Upper lobe of left lung (tissue), 6 donors: Measurements from ENCODE around the gene TRIOBP. TPM values are rescaled to one million over a fixed set of nuclear protein-coding genes. Genes with fewer than 3 reads are reported as not detected.

Experiments used
- ATAC-seq, 2 donors: fragments of 200-7000 bp; cut with Tn5 transposase; one replicate each; pipeline ENCODE4 v1.9.1; 2022; ENCODE audit warnings: mild to moderate bottlenecking in 2 of 2, moderate library complexity in 2 of 2; ENCODE audit not compliant: low FRiP score in 2 of 2
- DNase-seq, 2 donors: peaks; one replicate each; pipeline ENCODE4 v3.0.0-alpha.2; 2019 to 2020
- H3K27ac ChIP-seq, 4 donors: fragments of 200-600 bp; sonication (generic); one replicate each; pipeline ENCODE4 v1.5.1; 2016 to 2019
- H3K27me3 ChIP-seq, 4 donors: fragments of 200-600 bp; sonication (generic); one replicate each; pipeline ENCODE4 v1.5.1; 2017 to 2019
- H3K36me3 ChIP-seq, 4 donors: fragments of 200-600 bp; sonication (generic); one replicate each; pipeline ENCODE4 v1.5.1; 2016 to 2019
- H3K4me1 ChIP-seq, 4 donors: fragments of 200-600 bp; sonication (generic); one replicate each; pipeline ENCODE4 v1.5.1; 2018 to 2019
- H3K4me3 ChIP-seq, 4 donors: fragments of 200-600 bp; sonication (generic); one replicate each; pipeline ENCODE4 v1.5.1; 2017 to 2019; ENCODE audit warnings: mild to moderate bottlenecking in 2 of 4, moderate library complexity in 1 of 4
- H3K9me3 ChIP-seq, 4 donors: fragments of 200-600 bp; sonication (generic); one replicate each; pipeline ENCODE4 v1.5.1; 2018 to 2019
- CTCF ChIP-seq, 6 experiments: fragments of 450-650 bp in 4 of 6; fragments of 200-600 bp in 2 of 6; sonication (generic) in 2 of 6; IDR thresholded peaks; one replicate each; pipeline ENCODE4 v1.5.1; 2016 to 2019; ENCODE audit warnings: antibody characterized with exemption in 6 of 6
- EP300 ChIP-seq, 4 donors: sonication (generic); formaldehyde crosslinking; IDR thresholded peaks; one replicate each; pipeline ENCODE4 v1.5.1; 2017; ENCODE audit warnings: antibody characterized with exemption in 4 of 4, control low read depth in 2 of 4
- POLR2A ChIP-seq, 4 donors: fragments of 450-650 bp; IDR thresholded peaks; one replicate each; pipeline ENCODE4 v1.5.1; 2016 to 2017; ENCODE audit warnings: antibody characterized with exemption in 4 of 4, mild to moderate bottlenecking in 2 of 4
- POLR2AphosphoS5 ChIP-seq, 2 donors: sonication (generic); formaldehyde crosslinking; IDR thresholded peaks; one replicate each; pipeline ENCODE4 v1.5.1; 2017; ENCODE audit warnings: antibody characterized with exemption in 2 of 2
- WGBS, 2 donors: methylation state at CpG; one replicate each; pipeline ENCODE4 v1.1.5; 2017 to 2018; 5-methylcytosine and 5-hydroxymethylcytosine counted together
- total RNA-seq, 6 donors: library from RNA; depleted of rRNA in 4 of 6; stranded (reverse); fragments of >200 nt in 4 of 6; gene quantifications; one replicate each; pipeline versions ENCODE4 v1.1.0 to v1.2.1, GENCODE V29; 2016 to 2021
- donor health status: DM: no; HTN: no; CAD: no; lungs with moderate emphysema.
- donor health status: DM: no; HTN: yes; CAD: no; lungs with severe emphysema.

Gene TRIOBP
- total RNA-seq, 6 donors from 2014 or later = 76.5 to 151 (median 113) TPM

GRCh38 chr22:37746366-37747079 lies 49.7 kb downstream of the TRIOBP start:
- H3K4me1 ChIP-seq = peaks cover 59 to 73% (median 62%) of the 10 kb centered on the region in 4 donors
- peak overlapping the region; percentile 95 to 100 (median 99) for H3K27ac ChIP-seq
- TF ChIP-seq POLR2A (IDR thresholded peaks at IDR 0.05) (no peak), CTCF (IDR thresholded peaks at IDR 0.05) (no peak), EP300 (IDR thresholded peaks at IDR 0.05) (no peak), POLR2AphosphoS5 (IDR thresholded peaks at IDR 0.05) (no peak)
- peak overlapping the region; percentile 95 to 98 (median 96) for H3K4me3 ChIP-seq
- no peaks in the 10 kb centered on the region for H3K9me3 ChIP-seq
- H3K36me3 ChIP-seq = no peaks in the 10 kb centered on the region
- DNase-seq (peak; percentile 48 to 85), ATAC-seq (peak in 1 of 2 donors; percentile 37)
- 0 to 1% methylated on average over 11 to 49 of the region's 64 CpGs for WGBS, 2 donors
- no peaks in the 10 kb centered on the region for H3K27me3 ChIP-seq

- peak overlapping the region; percentile 95 to 98 (median 96) for H3K4me3 ChIP-seq
- DNase-seq (peak; percentile 54 to 56), ATAC-seq (peak; percentile 9 to 27)
- TF ChIP-seq POLR2A (IDR thresholded peaks at IDR 0.05) (peak in 1 of 4 donors; percentile 6), EP300 (IDR thresholded peaks at IDR 0.05) (no peak), POLR2AphosphoS5 (IDR thresholded peaks at IDR 0.05) (peak in 1 of 2 donors; percentile 68), CTCF (IDR thresholded peaks at IDR 0.05) (no peak)
- H3K4me1 ChIP-seq = peaks cover 62 to 73% (median 63%) of the 10 kb centered on the region in 4 donors
- H3K27ac ChIP-seq = peak overlapping the region; percentile 95 to 100 (median 99)
- no peaks in the 10 kb centered on the region for H3K27me3 ChIP-seq
- WGBS, 2 donors = 4 to 15% methylated on average over 8 to 14 of the region's 16 CpGs
- H3K9me3 ChIP-seq = no peaks in the 10 kb centered on the region
- no peaks in the 10 kb centered on the region for H3K36me3 ChIP-seq
Measured at GRCh38 chr22:37747080-37747714, 50.3 kb downstream of the TRIOBP start.

DNA sequence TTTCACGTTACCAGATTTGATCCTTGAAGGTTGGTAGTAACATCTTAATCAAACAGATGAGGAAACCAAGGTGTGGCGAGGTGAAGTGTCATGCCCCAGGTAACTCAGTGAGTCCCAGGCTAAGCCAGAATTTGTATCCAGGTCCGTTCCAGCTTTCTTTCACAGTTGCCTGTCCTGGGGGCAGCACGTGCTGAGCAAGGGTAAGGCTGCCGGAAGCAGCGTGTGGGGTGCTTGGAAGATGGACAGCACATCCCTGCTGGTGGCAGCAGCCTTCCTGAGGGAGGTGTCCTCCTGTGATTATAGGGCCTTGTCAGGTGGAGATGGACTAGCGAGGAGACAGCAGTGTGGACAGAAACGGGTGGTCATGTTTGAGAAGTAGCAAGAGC lies 50.9 kb downstream of the TRIOBP start:
- Histone ChIP-seq H3K36me3 (peaks cover 0 to 3% (median 0%) of the 10 kb centered on the region in 4 donors), H3K27me3 (no peaks in the 10 kb centered on the region), H3K27ac (peak overlapping the region; percentile 95 to 100 (median 99)), H3K4me1 (peaks cover 61 to 73% (median 66%) of the 10 kb centered on the region in 4 donors), H3K4me3 (peak overlapping the region in 3 of 4 donors; percentile 95 to 97 (median 96)), H3K9me3 (no peaks in the 10 kb centered on the region)
- ATAC-seq (no peak), DNase-seq (no peak)
- 49 to 50% methylated on average over 7 to 8 of the region's 8 CpGs for WGBS, 2 donors
- TF ChIP-seq POLR2A (IDR thresholded peaks at IDR 0.05) = no peak
- TF ChIP-seq CTCF (IDR thresholded peaks at IDR 0.05) = no peak
- no peak for TF ChIP-seq POLR2AphosphoS5 (IDR thresholded peaks at IDR 0.05)
- no peak for TF ChIP-seq EP300 (IDR thresholded peaks at IDR 0.05)

- WGBS, 2 donors = 70 to 74% methylated on average over 8 of the region's 8 CpGs
- peak in 1 of 2 donors; percentile 45 for DNase-seq
- Histone ChIP-seq H3K36me3 (peaks cover 0 to 6% (median 2%) of the 10 kb centered on the region in 4 donors), H3K4me3 (no peak overlapping the region), H3K9me3 (no peaks in the 10 kb centered on the region), H3K4me1 (peaks cover 68 to 79% (median 75%) of the 10 kb centered on the region in 4 donors), H3K27ac (peak overlapping the region; percentile 95 to 100 (median 99)), H3K27me3 (no peaks in the 10 kb centered on the region)
- TF ChIP-seq EP300 (IDR thresholded peaks at IDR 0.05) (no peak), POLR2A (IDR thresholded peaks at IDR 0.05) (no peak), POLR2AphosphoS5 (IDR thresholded peaks at IDR 0.05) (no peak), CTCF (IDR thresholded peaks at IDR 0.05) (no peak)
- no peak for ATAC-seq
Measured at GRCh38 chr22:37748659-37749058, 51.8 kb downstream of the TRIOBP start.
